Fibroblast of lung (primary cell): ENCODE data around the gene EDDM3A.

Source experiments
- EZH2 ChIP-seq: IDR thresholded peaks from 2 replicates; pipeline ENCODE4 v1.5.1; 2012; ENCODE audit warnings: low read length, control low read depth, mild to moderate bottlenecking; ENCODE audit errors: missing control alignments
- TF ChIP-seq, protein P1 (sequence below), 2 donors: IDR thresholded peaks in 1 of 2; conservative IDR thresholded peaks in 1 of 2; 1 replicate in 1 of 2; 2 replicates in 1 of 2; pipeline ENCODE4 v1.5.1; 2011 to 2012; ENCODE audit warnings: low read length in 2 of 2, control low read depth in 1 of 2, inconsistent platforms in 1 of 2, low read depth in 1 of 2, mild to moderate bottlenecking in 1 of 2

DNA sequence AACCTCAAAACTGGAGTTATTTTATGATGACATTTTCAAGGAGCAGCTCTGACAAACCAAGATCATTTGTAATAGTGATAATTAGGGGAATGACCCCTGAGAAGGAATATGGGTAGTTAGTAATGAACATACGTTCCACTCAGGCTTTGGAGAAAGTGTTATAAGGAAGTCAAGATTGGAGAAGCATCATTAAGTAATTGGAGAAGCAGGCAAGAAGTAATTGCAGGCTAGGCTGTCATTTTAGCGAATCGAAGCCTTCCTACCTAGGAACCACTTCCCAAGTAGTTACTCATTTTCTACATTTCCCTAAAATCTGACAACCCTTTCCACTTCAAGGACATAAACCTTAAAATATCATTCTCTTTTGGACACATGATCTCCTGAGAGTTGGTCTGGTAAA lies 23.7 kb downstream of the EDDM3A start:
- TF ChIP-seq, protein P1, sequence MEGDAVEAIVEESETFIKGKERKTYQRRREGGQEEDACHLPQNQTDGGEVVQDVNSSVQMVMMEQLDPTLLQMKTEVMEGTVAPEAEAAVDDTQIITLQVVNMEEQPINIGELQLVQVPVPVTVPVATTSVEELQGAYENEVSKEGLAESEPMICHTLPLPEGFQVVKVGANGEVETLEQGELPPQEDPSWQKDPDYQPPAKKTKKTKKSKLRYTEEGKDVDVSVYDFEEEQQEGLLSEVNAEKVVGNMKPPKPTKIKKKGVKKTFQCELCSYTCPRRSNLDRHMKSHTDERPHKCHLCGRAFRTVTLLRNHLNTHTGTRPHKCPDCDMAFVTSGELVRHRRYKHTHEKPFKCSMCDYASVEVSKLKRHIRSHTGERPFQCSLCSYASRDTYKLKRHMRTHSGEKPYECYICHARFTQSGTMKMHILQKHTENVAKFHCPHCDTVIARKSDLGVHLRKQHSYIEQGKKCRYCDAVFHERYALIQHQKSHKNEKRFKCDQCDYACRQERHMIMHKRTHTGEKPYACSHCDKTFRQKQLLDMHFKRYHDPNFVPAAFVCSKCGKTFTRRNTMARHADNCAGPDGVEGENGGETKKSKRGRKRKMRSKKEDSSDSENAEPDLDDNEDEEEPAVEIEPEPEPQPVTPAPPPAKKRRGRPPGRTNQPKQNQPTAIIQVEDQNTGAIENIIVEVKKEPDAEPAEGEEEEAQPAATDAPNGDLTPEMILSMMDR (conservative IDR thresholded peaks at IDR 0.05 in 1 of 2, IDR thresholded peaks at IDR 0.05 in 1 of 2; ENCODE audit: low read depth in 1 of 2, low read length in 2 of 2): no peak
- TF ChIP-seq EZH2: no peak
